DMS79 (cell line): ENCODE results near the gene RAD9A.
"Not testable (repeated sequence)": the region's sequence is repeated elsewhere in the genome, so short reads cannot be mapped to it uniquely, and the experiment has no call there.

Experiments used
- DNase-seq: peaks from one replicate; lab custom pipeline; 2025; lab: John Stamatoyannopoulos, UW

Gene RAD9A

DNA sequence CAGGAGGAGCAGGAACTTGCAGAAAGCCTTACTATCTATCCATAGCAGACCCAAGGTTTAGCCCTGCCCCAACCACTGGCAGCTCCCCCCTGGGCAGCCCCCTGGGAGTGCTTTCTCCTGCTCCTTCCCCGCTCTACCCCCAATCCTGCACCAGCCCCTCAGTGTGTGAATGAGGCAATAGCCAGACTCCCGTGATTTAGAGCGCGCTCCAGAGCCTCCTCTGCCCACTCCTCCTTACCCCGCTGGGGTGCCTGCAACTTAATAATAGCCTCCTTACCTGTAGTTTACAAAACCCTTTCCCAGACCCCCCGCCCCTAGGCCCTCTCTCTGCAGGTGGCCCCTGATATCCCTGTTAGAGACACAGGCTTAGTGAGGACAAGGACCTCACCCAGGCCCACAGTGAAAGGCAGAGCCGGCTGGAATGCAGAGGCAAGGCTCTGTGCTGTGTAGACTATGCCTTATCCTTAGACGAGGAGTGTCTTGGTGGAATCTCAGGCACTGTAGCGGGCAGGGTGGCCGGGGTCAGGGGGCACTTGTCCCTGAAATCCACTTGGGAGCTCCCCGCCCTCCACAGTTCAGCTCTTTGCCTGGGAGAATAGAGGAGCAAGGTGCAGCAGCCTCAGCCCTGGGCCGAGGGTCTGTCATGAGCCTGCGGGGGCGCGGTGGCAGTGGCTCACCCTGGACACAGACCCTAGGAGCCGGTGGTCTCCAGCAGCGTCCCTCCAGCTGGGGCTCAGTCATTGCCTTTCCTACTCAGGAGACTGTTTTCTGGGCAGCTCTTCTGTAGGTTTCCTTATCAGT, 19.4 kb downstream of the RAD9A start:
- no peak for DNase-seq

DNA sequence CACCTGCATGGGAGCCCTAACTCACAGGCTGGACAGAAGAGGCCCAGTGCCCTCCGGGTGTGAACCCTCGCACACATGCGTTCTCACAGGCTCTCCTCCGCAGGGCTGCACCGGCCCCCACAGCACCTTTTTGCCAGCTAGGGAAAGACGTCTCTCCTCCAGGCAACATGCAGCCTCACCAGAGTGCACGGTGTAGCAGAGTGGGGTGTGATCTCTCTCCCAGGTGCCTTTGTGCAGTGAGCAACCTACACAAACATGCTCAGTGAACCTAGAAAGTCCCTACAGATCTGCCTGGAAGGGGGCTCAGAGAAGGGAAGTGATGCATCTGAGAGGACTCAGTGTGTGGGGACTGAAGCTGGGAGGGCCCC, 20.0 kb downstream of the RAD9A start:
- DNase-seq: no peak

DNA sequence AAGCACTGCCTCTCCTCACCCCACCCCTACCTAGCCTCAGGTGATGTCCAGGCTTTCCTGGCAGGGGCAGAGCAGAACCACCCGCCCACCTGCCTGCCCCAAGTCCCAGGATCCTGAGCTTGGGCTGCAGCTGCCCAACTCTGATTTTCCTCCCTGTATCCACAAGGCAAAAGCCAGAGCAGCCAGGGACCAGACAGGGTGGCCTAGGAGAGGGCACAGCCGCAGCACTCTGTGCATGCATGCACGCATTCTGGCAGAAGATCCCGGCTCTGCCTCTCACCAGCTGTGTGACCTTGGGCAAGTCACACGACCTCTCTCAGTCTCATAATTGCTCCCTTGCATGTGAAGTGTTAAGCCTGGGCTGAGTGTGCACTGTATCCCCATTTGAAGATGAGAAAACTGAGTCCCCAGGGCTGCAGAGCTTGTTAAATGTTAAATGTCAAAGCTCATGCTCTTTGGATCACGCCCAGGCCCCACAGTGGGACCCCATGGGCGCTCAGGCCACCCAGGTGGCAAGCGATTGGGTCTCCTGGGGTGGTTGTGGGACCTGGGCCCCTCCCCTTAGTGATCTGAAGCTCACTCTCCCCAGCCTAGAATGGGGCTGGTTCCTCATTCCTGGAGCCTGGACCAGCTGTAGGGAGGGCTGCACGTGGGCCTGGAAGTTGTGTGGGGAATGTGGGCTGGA, 20.9 kb downstream of the RAD9A start:
- DNase-seq: no peak

DNA sequence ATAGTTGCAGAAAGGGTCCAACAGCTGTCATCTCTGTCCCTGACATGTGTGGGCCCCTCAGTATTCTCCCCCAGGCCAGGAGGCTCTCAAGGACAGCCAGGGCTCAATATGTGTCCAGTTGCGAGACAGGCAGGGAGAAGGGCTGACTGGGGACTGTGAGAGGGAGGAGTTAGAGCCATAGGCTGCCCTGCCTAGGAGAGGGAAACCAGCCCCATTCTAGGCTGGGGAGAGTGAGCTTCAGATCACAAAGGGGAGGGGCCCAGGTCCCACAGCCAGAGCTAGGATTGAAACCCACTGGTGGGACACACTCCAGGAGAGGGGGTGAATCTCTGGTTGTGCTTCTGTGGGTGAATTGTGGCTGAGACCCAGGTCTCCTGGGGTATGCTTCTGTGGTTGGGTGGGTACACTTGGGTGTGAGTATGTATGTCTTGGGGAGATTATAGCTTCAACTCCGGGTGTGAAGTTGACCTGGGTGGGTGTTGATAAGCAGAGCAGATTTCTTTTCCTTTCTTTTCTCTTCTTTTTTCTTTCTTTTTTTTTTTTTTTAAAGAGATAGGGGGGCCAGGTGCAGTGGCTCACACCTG, 21.6 kb downstream of the RAD9A start:
- no peak for DNase-seq

DNA sequence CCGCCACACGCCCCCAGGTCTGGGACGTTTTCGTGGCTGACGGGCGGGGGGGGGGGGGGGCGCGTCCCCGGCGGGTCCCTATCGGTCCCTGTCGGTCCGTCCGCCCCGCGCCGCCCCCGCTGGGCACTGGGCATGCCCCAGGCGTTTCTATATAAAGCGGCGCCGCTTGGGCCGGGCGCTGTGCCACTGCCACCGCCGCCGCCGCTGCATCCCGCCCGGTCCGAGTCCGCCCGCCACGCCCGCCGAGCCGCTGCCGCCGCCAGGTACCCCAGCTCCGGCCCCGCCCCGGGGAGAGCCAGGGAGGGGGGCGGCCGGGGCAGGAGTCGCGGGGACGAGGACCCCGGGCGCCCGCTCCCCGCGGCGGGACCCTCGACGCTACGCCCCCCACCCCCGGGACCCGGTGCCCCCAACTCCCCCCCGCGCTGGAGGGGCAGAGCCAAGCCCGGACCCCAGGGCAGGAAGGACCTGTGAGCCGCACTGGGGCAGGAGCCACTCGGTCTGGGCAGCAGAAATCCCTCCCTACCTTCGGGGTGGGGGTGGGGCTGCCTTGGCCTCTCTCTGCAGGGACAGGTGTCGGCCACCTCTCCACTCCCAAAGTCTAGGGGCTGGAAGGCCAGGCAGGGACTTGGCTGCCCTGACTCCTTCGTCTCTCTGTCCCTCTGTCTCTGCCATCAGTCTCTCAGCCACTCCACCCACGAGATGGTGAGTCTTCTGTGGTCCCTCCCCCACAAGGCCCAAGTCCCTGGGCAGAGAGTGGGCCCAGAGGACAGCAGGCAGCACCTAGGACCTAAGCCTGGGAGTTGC, 23.9 kb downstream of the RAD9A start, which contains the start of gene CARNS1:
CARNS1 (plus strand) TSS at position 178 of the 804 bp plus-strand sequence; CDS start at position 700, 522 bp downstream.
- DNase-seq: peak; percentile 11

DNA sequence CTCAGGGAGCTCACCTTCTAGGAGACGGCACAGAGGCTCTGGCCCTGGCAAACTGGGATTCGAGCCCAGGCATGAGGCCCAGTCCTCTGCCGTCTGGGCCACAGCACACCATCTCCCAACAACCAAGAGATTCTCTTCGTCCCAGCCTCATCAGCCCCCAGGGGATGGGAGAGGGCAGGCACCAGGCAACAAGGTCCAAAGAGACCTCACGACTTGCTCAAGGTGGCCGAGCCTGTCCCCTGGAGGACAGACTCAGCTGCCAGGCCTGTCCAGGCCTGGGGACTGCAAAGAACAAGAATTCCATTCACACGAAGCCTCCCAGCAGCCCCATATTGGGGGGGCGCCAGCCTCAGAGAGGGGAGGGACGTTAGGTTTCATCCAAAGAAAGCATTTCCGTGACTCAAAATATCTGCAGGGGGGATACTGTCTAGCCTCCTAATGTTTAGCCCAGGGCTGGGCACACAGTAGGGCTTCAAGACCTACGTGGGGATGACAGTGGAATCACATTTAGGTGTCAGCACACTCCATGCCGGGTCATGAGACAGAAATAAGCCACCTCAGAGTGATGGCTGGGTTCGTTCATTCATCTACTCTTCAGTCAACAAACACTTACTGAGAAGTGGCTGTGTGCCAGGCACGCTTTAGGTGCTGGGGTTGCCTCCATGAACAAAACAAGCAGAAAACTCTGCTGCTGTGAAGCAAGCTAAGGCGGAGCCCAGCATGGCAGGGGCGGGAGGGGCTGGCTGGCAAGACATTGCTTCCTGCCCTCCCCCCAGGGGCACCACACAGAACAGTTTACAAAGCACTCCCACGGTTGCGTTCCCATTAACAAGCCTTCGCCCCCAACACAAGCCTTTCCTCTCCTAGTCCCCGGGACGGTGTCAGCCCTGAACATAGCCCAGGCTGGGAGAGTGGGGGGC, 24.9 kb downstream of the RAD9A start:
- peak; percentile 9 for DNase-seq

DNA sequence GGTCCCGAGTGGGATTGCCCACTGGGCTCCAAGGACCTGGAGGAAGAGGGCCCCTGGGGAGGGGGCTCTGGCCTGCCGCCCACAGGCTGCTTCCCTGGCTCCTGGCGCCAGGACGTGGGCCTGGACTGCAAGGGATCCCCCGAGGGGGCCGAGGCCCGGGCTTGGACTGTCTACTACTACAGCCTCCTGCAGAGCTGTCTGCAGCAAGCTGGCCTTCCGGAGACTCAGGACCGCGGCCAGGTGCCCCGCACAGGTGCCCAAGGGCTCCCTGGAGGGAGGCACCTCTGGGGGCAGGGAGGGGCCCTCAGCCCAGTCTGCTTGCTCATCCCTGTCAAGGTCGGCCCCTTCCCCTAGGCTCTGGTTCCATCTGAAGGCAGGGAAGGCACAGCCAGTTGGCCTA, 25.6 kb downstream of the RAD9A start:
- DNase-seq: no peak

DNA sequence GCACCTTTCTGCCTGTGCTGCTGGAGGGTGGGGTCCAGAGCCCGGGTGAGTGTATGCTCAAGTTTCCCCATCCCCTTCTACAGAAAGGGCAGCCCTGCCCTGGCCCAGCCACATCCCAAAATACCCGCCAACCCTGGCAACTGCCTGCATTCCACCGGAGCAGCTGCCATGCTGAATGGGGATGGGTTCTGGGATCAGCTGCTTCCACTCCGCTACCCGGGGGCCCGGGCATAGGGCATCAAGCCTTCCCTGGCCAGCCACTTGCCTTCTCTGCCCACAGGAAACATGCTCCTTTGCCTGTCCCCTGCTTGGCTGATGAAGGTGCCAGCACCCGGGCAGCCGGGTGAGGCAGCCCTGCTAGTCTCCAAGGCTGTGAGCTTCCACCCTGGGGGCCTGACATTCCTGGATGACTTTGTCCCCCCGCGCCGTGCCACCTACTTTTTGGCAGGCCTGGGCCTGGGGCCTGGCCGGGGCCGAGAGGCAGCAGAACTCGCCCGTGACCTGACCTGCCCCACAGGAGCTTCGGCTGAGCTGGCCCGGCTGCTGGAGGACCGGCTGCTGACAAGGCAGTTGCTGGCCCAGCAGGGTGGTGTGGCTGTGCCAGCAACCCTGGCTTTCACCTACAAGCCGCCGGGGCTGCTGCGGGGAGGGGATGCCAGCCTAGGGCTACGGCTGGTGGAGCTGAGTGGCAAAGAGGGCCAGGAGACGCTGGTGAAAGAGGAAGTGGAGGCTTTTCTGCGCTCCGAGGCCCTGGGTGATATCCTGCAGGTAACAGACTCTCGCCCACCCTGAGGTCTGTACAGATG, 26.9 kb downstream of the RAD9A start:
- DNase-seq: peak; percentile 47

DNA sequence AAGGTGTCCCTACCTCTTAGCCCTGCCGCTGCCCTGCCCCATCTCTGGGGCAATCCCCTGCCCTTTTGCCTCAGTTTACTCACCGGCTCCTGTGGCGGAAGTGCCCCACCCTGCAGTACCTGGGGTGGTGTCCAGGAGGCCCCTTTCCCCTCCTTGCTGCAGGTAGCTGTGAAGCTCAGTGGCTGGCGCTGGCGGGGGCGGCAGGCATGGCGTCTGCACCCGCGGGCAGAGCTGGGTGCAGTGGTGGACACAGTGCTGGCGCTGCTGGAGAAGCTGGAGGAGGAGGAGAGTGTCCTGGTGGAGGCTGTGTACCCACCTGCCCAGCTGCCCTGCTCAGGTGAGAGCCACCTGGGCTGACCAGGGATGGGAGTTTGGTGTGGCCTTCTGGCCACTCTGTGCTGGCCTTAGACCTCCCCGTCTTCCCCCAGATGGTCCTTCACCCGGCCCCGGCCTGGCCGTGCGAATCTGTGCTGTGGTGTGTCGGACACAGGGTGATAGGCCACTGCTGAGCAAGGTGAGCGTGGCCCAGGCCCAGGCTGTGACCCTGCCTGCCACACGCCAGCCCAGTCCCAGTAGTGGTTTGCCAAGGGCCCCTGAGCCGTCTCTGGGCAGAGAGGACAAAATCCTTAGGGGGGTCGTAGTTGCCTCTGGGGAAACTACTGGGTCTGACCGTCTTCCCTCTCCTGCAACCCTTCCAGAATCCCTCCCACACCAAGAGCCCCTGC, 27.7 kb downstream of the RAD9A start:
- no peak for DNase-seq

DNA sequence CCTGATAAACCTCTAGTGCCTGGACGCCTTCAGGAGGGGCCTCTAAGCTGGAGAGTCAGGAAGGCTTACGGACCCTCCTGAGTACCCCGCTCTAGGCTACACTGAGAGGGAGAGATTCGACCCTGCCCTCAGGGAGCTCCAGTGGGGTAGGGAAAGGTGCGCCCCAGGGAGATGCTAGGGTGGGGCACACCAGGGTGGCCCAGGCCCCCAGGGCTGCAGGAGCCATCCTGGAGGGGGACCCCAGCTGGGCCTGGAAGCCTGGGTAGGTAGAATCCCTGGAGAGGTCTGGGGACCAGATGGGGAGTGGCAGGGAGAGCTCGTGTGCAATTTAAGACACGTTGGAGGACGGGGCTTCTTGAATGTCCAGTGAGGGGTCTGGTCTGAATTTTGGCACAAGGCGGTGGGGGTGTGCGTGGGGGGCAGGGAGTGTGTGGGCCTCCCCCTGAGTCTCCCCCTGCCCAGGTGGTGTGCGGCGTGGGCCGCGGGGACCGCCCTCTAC, 28.4 kb downstream of the RAD9A start:
- no peak for DNase-seq

DNA sequence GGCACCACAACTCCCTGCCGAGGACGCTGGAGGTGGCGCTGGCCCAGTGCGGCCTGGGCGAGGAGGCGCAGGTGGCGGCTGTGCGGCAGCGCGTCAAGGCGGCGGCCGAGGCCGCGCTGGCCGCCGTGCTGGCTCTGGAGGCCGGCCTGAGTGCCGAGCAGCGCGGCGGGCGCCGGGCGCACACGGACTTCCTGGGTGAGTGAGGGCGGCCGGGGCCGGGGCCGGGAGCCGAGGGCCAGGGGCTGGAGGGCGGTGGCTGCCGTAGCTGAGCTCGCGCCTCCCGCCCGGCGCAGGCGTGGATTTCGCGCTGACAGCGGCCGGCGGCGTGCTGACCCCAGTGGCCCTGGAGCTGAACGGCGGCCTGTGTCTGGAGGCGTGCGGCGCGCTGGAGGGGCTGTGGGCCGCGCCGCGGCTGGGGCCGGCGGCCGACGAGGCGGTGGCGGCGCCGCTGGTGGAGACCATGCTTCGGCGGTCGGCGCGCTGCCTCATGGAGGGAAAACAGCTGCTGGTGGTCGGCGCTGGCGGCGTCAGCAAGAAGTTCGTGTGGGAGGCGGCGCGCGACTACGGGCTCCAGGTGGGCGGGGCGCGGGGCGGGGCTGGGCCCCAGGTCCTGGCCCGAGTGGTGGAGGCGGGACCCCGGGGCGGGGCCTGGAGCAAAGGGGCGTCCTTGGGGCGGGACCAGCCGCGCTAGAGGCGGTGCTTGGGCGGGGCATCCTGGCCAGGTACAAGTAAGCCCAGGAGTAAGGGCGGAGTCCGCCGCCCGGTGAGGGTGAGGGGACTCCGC, 29.1 kb downstream of the RAD9A start:
- peak; percentile 82 for DNase-seq

DNA sequence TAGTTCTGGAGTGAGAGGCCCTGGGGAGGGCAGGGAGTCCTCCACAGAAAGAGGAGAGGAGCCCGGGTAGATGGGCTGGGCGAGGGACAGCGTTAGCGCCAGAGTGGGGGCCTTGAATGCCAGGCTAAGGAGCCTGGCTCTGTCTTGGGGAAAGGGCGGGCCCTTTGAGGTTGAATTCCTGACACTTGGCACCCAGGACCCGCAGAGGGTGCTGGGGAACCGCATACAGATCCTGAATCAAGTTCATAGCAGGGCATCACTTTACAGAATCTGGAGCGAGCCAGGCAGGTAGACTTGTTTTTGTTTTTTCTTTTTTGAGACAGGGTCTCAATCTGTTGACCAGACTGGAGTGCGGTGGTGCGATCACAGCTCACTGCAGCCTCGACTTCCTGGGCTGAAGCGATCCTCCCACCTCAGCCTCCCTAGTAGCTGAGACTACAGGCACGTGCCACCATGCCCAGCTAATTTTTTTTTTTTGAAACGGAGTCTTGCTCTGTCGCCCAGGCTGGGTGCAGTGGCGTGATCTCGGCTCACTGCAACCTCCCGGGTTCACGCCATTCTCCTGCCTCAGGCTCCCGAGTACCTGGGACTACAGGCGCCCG, 29.7 kb downstream of the RAD9A start:
- DNase-seq: no peak

DNA sequence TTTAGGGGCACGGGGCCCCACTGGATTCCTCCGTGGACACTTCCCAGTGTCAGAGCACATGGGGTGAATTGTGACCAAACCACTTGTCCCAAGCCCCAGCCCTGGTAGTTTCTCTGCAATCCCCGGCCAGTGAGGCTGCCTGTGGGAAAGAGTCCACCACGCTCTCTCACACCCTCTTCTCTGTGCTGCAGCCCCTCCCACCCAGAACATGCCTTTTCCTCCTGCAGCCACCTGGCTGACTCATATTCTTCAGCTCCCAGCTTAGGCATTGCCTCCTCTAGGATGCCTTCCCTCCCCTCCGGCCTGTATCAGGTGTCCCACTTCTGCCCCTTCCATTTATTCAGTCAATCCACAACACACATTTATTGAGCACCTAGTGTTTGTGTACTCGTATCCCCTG, 31.1 kb downstream of the RAD9A start:
- DNase-seq: no peak

DNA sequence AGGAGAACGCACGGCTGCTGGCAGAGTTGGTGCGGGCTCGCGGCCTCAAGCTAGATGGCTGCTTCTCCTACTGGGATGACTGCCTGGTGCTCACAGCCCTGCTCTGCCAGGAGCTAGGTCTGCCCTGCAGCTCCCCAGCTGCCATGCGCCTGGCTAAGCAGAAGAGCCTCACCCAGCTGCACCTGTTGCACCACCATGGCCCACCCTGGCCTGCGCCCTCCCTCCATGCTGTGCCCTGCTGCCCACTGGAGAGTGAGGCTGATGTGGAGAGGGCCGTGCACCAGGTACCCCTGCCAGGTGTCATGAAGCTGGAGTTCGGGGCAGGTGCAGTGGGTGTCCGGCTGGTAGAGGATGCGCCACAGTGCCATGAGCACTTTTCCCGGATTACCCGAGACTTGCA, 31.7 kb downstream of the RAD9A start:
- no peak for DNase-seq

DNA sequence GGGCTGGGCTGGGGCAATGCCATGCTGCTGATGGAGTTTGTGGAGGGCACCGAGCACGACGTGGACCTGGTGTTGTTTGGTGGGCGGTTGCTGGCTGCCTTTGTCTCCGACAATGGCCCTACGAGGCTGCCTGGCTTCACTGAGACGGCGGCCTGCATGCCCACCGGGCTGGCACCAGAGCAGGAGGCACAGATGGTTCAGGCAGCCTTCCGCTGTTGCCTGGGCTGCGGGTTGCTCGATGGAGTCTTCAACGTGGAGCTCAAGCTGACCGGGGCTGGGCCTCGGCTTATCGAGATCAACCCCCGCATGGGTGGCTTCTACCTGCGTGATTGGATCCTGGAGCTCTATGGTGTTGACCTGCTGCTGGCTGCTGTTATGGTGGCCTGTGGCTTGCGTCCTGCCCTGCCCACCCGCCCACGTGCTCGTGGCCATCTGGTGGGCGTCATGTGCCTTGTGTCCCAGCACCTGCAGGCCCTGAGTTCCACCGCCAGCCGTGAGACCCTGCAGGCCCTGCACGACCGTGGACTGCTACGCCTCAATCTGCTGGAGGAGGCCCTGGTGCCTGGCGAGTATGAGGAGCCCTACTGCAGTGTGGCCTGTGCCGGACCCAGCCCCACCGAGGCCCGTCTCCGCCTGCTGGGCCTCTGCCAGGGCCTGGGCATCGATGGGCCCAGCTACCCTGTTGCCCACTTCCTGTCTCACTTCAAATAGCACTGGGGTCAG, 32.3 kb downstream of the RAD9A start:
- no peak for DNase-seq

DNA sequence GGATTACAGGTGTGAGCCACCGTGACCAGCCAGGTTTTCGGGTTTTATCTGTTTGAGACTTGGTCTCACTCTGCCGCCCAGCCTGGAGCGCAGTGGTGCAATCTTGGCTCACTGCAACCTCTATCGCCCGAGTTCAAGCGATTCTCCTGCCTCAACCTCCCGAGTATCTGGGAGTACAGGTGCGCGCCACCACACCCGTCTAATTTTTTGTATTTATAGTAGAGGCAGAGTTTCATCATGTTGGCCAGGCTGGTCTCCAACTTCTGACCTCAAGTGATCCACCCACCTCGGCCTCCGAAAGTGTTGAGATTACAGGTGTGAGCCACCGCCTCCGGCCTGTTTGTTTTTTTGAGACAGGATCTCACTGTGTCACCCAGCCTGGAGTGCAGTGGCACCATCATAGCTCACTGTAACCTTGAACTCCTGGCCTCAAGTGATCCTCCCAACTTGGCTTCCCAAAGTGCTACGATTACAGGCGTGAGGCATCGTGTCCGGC, 35.6 kb downstream of the RAD9A start:
- DNase-seq: not testable (repeated sequence)
